D721Med (cell line): ENCODE data around the gene TCERG1L.

Experiments used
- DNase-seq: peaks from one replicate; pipeline ENCODE4 v3.0.0; 2011; ENCODE audit warnings: low spot score; ENCODE audit not compliant: insufficient read length
- FAIRE-seq: peaks from 2 replicates; lab custom pipeline; 2011; peaks lifted over from hg19 to GRCh38; lab: Jason Lieb, UNC
- TF ChIP-seq, protein P1 (sequence below): IDR thresholded peaks from 2 replicates; pipeline ENCODE4 v1.5.1; 2012; ENCODE audit warnings: mild to moderate bottlenecking, control low read depth; ENCODE audit not compliant: insufficient read depth; ENCODE audit errors: missing control alignments

TCERG1L gene

DNA sequence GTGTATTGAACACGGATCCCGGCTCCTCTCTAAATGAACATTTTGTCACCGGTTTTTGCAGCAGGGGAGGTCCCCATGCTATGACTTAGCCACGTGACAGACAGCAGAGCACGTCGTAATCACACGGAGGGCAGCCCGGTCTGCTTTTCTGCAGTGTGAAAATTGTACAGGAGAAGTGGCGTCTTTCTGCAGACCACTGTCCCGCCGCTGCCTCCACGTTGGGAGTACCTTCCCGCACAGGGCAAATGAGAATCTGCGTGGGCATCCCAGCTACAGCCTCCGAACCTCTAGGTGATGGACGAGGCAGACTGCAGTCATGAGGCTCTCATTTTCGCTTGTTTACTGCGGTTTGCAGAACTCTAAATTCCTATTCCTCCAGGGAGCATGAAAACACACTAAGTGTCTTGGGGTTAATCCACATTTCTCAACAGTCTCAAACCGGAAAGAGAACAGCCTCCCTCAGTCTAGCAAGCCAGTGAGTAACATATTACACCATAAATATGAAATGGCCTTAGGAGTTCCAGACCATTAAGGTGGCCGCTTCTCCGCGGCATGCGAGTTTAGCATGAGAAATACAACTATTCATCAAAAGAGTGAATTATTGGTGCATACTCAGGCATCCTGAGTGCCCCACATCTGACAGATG lies 89.8 kb downstream of the TCERG1L start:
- DNase-seq: no peak
- FAIRE-seq: no peak
- TF ChIP-seq, protein P1, sequence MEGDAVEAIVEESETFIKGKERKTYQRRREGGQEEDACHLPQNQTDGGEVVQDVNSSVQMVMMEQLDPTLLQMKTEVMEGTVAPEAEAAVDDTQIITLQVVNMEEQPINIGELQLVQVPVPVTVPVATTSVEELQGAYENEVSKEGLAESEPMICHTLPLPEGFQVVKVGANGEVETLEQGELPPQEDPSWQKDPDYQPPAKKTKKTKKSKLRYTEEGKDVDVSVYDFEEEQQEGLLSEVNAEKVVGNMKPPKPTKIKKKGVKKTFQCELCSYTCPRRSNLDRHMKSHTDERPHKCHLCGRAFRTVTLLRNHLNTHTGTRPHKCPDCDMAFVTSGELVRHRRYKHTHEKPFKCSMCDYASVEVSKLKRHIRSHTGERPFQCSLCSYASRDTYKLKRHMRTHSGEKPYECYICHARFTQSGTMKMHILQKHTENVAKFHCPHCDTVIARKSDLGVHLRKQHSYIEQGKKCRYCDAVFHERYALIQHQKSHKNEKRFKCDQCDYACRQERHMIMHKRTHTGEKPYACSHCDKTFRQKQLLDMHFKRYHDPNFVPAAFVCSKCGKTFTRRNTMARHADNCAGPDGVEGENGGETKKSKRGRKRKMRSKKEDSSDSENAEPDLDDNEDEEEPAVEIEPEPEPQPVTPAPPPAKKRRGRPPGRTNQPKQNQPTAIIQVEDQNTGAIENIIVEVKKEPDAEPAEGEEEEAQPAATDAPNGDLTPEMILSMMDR: no peak

- no peak for FAIRE-seq
- TF ChIP-seq, protein P1: no peak
Measured at GRCh38 chr10:131220601-131221171, 90.8 kb downstream of the TCERG1L start.

GRCh38 chr10:131219955-131220489 lies 91.5 kb downstream of the TCERG1L start:
- TF ChIP-seq, protein P1: no peak
- no peak for DNase-seq
- no peak for FAIRE-seq

More at GRCh38 chr10:131220601-131221171, 90.8 kb downstream of the TCERG1L start:
- DNase-seq: no peak

GRCh38 chr10:131219584-131219886 lies 92.0 kb downstream of the TCERG1L start:
- FAIRE-seq: no peak

GRCh38 chr10:131218811-131219583 lies 92.5 kb downstream of the TCERG1L start:
- FAIRE-seq: no peak
- TF ChIP-seq, protein P1: no peak

More at GRCh38 chr10:131219584-131219886, 92.0 kb downstream of the TCERG1L start:
- no peak for DNase-seq
- TF ChIP-seq, protein P1: no peak

GRCh38 chr10:131216681-131217230 lies 94.8 kb downstream of the TCERG1L start:
- no peak for DNase-seq
- TF ChIP-seq, protein P1: no peak
- FAIRE-seq: no peak

More at GRCh38 chr10:131218811-131219583, 92.5 kb downstream of the TCERG1L start:
- no peak for DNase-seq
